Measurements from ENCODE around the gene ZNF70.

GRCh38 chr22:23782703-23783102, 31.8 kb upstream of the ZNF70 start:
- TF ChIP-seq CTCF (IDR thresholded peaks at IDR 0.05; ENCODE audit: low read depth, low read length, poor library complexity, severe bottlenecking): no peak
- TF ChIP-seq EZH2phosphoT487 (IDR thresholded peaks at IDR 0.05; ENCODE audit: borderline replicate concordance, low read length): no peak
